GM23248 (cell line): Measurements from ENCODE around the gene NOBOX. TPM values are rescaled to one million over a fixed set of nuclear protein-coding genes. Genes with fewer than 3 reads are reported as not detected.
A peak's percentile ranks its signal among the peaks of the same experiment; 100 is the strongest.

ENCODE experiments used
- DNase-seq: peaks from one replicate; pipeline ENCODE4 v3.0.0-alpha.2; 2015
- H2AFZ ChIP-seq: fragments of 200-600 bp; sonication (generic); 2 replicates; pipeline ENCODE4 v1.6.1; 2016; ENCODE audit warnings: antibody characterized with exemption
- H3F3A ChIP-seq: fragments of 200-600 bp; sonication (generic); 2 replicates; pipeline ENCODE4 v1.6.1; 2016; ENCODE audit warnings: mild to moderate bottlenecking, antibody characterized with exemption, mixed run types; ENCODE audit not compliant: insufficient read depth
- H3K27ac ChIP-seq: fragments of 200-600 bp; sonication (generic); 2 replicates; pipeline ENCODE4 v1.5.1; 2016; ENCODE audit warnings: mild to moderate bottlenecking
- H3K27me3 ChIP-seq: fragments of 200-600 bp; sonication (generic); replicated peaks from 2 replicates; pipeline ENCODE4 v1.6.1; 2016; ENCODE audit warnings: mild to moderate bottlenecking; ENCODE audit not compliant: insufficient read depth
- H3K36me3 ChIP-seq: fragments of 200-600 bp; sonication (generic); 2 replicates; pipeline ENCODE4 v1.6.1; 2016; ENCODE audit warnings: low read depth, mild to moderate bottlenecking
- H3K4me1 ChIP-seq: fragments of 200-600 bp; sonication (generic); 2 replicates; pipeline ENCODE4 v1.6.1; 2016; ENCODE audit warnings: mild to moderate bottlenecking; ENCODE audit not compliant: insufficient read depth
- H3K4me2 ChIP-seq: fragments of 200-600 bp; sonication (generic); one replicate; pipeline ENCODE4 v1.6.1; 2016; ENCODE audit warnings: mild to moderate bottlenecking; ENCODE audit not compliant: unreplicated experiment
- H3K4me3 ChIP-seq: fragments of 200-600 bp; sonication (generic); 2 replicates; pipeline ENCODE4 v1.5.1; 2016; ENCODE audit warnings: mild to moderate bottlenecking
- H3K79me2 ChIP-seq: fragments of 200-600 bp; sonication (generic); 2 replicates; pipeline ENCODE4 v1.6.1; 2016; ENCODE audit warnings: mild to moderate bottlenecking; ENCODE audit not compliant: insufficient read depth
- H3K9ac ChIP-seq: fragments of 200-600 bp; sonication (generic); 2 replicates; pipeline ENCODE4 v1.6.1; 2016; ENCODE audit warnings: mild to moderate bottlenecking
- H3K9me2 ChIP-seq: fragments of 200-600 bp; sonication (generic); 2 replicates; pipeline ENCODE4 v1.6.1; 2016; ENCODE audit warnings: mixed run types, mild to moderate bottlenecking, moderate library complexity; ENCODE audit not compliant: insufficient read depth
- H3K9me3 ChIP-seq: fragments of 200-600 bp; sonication (generic); one replicate; pipeline ENCODE4 v1.6.1; 2017; ENCODE audit warnings: low read depth
- H4K20me1 ChIP-seq: fragments of 200-600 bp; sonication (generic); 2 replicates; pipeline ENCODE4 v1.6.0; 2016; ENCODE audit not compliant: insufficient read depth
- EZH2 ChIP-seq: fragments of 200-600 bp; sonication (generic); IDR thresholded peaks from 2 replicates; pipeline ENCODE4 v1.6.1; 2018; ENCODE audit warnings: antibody characterized with exemption, mild to moderate bottlenecking; ENCODE audit not compliant: insufficient read depth, poor library complexity, severe bottlenecking
- EZH2phosphoT487 ChIP-seq: fragments of 200-600 bp; sonication (generic); IDR thresholded peaks from 2 replicates; pipeline ENCODE4 v1.6.1; 2018; ENCODE audit warnings: antibody characterized with exemption, moderate library complexity, mild to moderate bottlenecking, low read depth; ENCODE audit not compliant: insufficient read depth
- WGBS, 2 experiments: methylation state at CpG; one replicate each; pipeline ENCODE4 v1.1.6; 2015 to 2017; ENCODE audit warnings: low lambda C conversion rate in 2 of 2, low coverage in 1 of 2; ENCODE audit errors: missing lambda C conversion rate in 2 of 2; 5-methylcytosine and 5-hydroxymethylcytosine counted together
- in situ Hi-C: fragments of 300-500 bp; cut with MboI; formaldehyde crosslinking; loops from 2 replicates; pipeline ENCODE4 v1.15.0; 2020
- polyA plus RNA-seq: library from polyadenylated mRNA; unstranded; fragments of >200 nt; fragmentation: Nextera tagmentation; extraction: Ambion mirVana; gene quantifications from 2 replicates; pipeline ENCODE4 v1.2.1, GENCODE V29; 2016
- total RNA-seq: library from RNA; depleted of rRNA; stranded (reverse); fragments of >200 nt; shearing (Covaris generic); gene quantifications from 2 replicates; pipeline ENCODE4 v1.2.3, GENCODE V29; 2014

NOBOX gene
- total and polyA plus RNA-seq, 2 experiments from 2014 or later: not detected

GRCh38 chr7:144391014-144391413 is 12.5 kb downstream of the NOBOX start:
- Histone ChIP-seq H3K9ac (no peak overlapping the region), H3K27me3 (no peaks in the 10 kb centered on the region), H2AFZ (peak overlapping the region; percentile 65; the same call in 1 of the 2 replicates), H3K4me3 (no peak overlapping the region), H3K9me3 (no peaks in the 10 kb centered on the region), H3K9me2 (no peaks in the 10 kb centered on the region), H3K4me1 (peaks cover 13% of the 10 kb centered on the region; the same call in 1 of the 2 replicates), H3K36me3 (no peaks in the 10 kb centered on the region), H3K79me2 (no peaks in the 10 kb centered on the region), H3K27ac (no peak overlapping the region), H3K4me2 (no peak overlapping the region), H3F3A (peaks cover 5% of the 10 kb centered on the region), H4K20me1 (no peaks in the 10 kb centered on the region; the same call in 1 of the 2 replicates)
- 85 to 97% methylated on average over 4 of the region's 4 CpGs for WGBS, 2 experiments
- TF ChIP-seq EZH2: no peak
- in situ Hi-C loops: no loop called here
- DNase-seq: no peak

DNA sequence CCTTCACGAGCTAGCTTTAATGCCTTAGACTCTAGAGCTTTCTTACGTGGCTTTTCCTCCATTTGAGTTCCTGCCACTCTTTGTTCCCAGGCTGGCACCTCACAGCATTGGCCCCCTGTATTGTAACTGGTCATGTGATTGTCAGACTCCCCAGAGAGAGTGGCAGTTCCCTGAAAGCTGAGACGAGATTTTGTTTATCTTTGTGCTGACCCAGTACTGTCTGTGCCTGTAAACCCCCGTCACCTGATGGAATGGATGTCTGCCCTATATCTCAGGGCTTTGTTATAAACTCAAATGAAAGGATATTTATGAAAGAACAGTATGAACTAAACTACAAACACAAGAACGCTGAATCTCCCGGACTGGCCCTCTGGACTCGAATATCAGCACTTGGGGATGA is 13.0 kb downstream of the NOBOX start:
- no peak overlapping the region for H3K4me3 ChIP-seq
- in situ Hi-C loops: no loop called here
- H3K4me1 ChIP-seq: peaks cover 16% of the 10 kb centered on the region; the same call in 1 of the 2 replicates
- WGBS, 2 experiments: 67 to 76% methylated on average over 7 of the region's 7 CpGs
- no peaks in the 10 kb centered on the region for H3K27me3 ChIP-seq
- no peaks in the 10 kb centered on the region for H3K9me2 ChIP-seq
- H3K9ac ChIP-seq: no peak overlapping the region
- H3F3A ChIP-seq: peaks cover 9% of the 10 kb centered on the region
- no peak for DNase-seq
- no peaks in the 10 kb centered on the region for H3K9me3 ChIP-seq
- no peak overlapping the region for H3K4me2 ChIP-seq
- no peak overlapping the region for H3K27ac ChIP-seq
- no peak overlapping the region for H2AFZ ChIP-seq
- H3K79me2 ChIP-seq: no peaks in the 10 kb centered on the region
- no peaks in the 10 kb centered on the region for H3K36me3 ChIP-seq
- TF ChIP-seq EZH2phosphoT487 (no peak), EZH2 (no peak)
- no peaks in the 10 kb centered on the region for H4K20me1 ChIP-seq

DNA sequence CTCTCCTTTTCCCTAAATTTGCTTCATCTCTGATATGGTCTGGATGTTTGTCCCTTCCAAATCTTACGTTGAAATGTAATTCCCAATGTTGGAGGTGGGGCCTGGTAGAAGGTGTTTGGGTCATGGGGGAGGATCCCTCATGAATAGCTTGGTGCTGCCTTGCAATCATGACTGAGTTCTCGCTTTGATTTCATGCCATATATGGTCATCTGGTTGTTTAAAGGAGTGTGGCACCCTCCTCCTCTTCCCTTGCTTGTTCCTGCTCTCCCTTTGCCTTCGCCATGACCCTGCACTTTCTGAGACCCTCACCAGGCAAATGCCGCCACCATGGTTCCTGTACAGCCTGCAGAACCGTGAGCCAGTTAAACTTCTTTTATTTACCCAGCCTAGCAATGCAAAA is 14.5 kb downstream of the NOBOX start:
- Histone ChIP-seq H2AFZ (no peak overlapping the region), H3K4me2 (no peak overlapping the region), H4K20me1 (no peaks in the 10 kb centered on the region), H3K9me3 (no peaks in the 10 kb centered on the region), H3K27ac (no peak overlapping the region), H3K79me2 (no peaks in the 10 kb centered on the region), H3K27me3 (no peaks in the 10 kb centered on the region), H3K9ac (no peak overlapping the region), H3F3A (peaks cover 9% of the 10 kb centered on the region), H3K4me3 (no peak overlapping the region), H3K4me1 (peaks cover 16% of the 10 kb centered on the region; the same call in 1 of the 2 replicates), H3K36me3 (no peaks in the 10 kb centered on the region), H3K9me2 (no peaks in the 10 kb centered on the region)
- DNase-seq: no peak
- 91 to 92% methylated on average over 5 of the region's 5 CpGs for WGBS, 2 experiments
- no peak for TF ChIP-seq EZH2
- no peak for TF ChIP-seq EZH2phosphoT487
- in situ Hi-C loops: no loop called here

GRCh38 chr7:144386741-144387140 is 16.8 kb downstream of the NOBOX start:
- peaks cover 9% of the 10 kb centered on the region for H3F3A ChIP-seq
- peak overlapping the region; percentile 56 for H3K27ac ChIP-seq
- no peaks in the 10 kb centered on the region for H3K9me3 ChIP-seq
- H3K4me2 ChIP-seq: peak overlapping the region; percentile 69
- H3K79me2 ChIP-seq: no peaks in the 10 kb centered on the region
- H3K4me3 ChIP-seq: no peak overlapping the region
- no peaks in the 10 kb centered on the region for H3K9me2 ChIP-seq
- peak overlapping the region; percentile 4; the same call in 1 of the 2 replicates for H3K9ac ChIP-seq
- H2AFZ ChIP-seq: no peak overlapping the region
- peak; percentile 77 for DNase-seq
- peaks cover 16% of the 10 kb centered on the region; the same call in 1 of the 2 replicates for H3K4me1 ChIP-seq
- in situ Hi-C loops: no loop called here
- H3K36me3 ChIP-seq: no peaks in the 10 kb centered on the region
- no peaks in the 10 kb centered on the region for H4K20me1 ChIP-seq
- no peaks in the 10 kb centered on the region for H3K27me3 ChIP-seq
- TF ChIP-seq EZH2: no peak
- TF ChIP-seq EZH2phosphoT487: no peak
